HG03575 (cell line): ENCODE data around the gene TMEM88.

Experiments used
- ATAC-seq: cut with Tn5 transposase; IDR thresholded peaks from one replicate; pipeline ENCODE4 v1.9.1; 2021; ENCODE audit not compliant: unreplicated experiment, insufficient number of reproducible peaks, low FRiP score; ENCODE audit errors: extremely low read depth

The TMEM88 gene

GRCh38 chr17:7831233-7831632 is 23.6 kb upstream of the TMEM88 start:
- ATAC-seq: no peak

- ATAC-seq: no peak
These were observed 22.4 kb upstream of the TMEM88 start for GRCh38 chr17:7832431-7832830.

- no peak for ATAC-seq
These were observed 21.7 kb upstream of the TMEM88 start for GRCh38 chr17:7833011-7833794.

GRCh38 chr17:7833795-7834541 is 20.9 kb upstream of the TMEM88 start, which contains the start of gene KDM6B:
Gene KDM6B (plus strand): TSS chr17:7834217. CDS start chr17:7845555, 11,338 bp downstream.
- no peak for ATAC-seq

GRCh38 chr17:7834542-7834956 is 20.3 kb upstream of the TMEM88 start:
- no peak for ATAC-seq

- no peak for ATAC-seq
These were observed 19.7 kb upstream of the TMEM88 start for GRCh38 chr17:7834957-7835813.

- ATAC-seq: no peak
These were observed 18.9 kb upstream of the TMEM88 start for GRCh38 chr17:7835814-7836595.

GRCh38 chr17:7836596-7837407 is 18.1 kb upstream of the TMEM88 start:
- ATAC-seq: no peak

- ATAC-seq: no peak
These were observed 17.3 kb upstream of the TMEM88 start for GRCh38 chr17:7837408-7838088.

GRCh38 chr17:7838090-7839075 is 16.5 kb upstream of the TMEM88 start:
- no peak for ATAC-seq

- no peak for ATAC-seq
These were observed 15.5 kb upstream of the TMEM88 start for GRCh38 chr17:7839190-7839875.

- no peak for ATAC-seq
These were observed 15.0 kb upstream of the TMEM88 start for GRCh38 chr17:7839876-7840261.

- ATAC-seq: no peak
These were observed 14.4 kb upstream of the TMEM88 start for GRCh38 chr17:7840441-7840840.

GRCh38 chr17:7840875-7841274 is 14.0 kb upstream of the TMEM88 start:
- ATAC-seq: no peak

- ATAC-seq: no peak
These were observed 13.4 kb upstream of the TMEM88 start for GRCh38 chr17:7841396-7841914.
